Testis (tissue), 3 donors: Measurements from ENCODE around the gene PURA. TPM values are rescaled to one million over a fixed set of nuclear protein-coding genes. Genes with fewer than 3 reads are reported as not detected.

ENCODE experiments used
- DNase-seq: peaks from one replicate; pipeline ENCODE4 v3.0.0-alpha.2; 2019
- H3K27ac ChIP-seq, 2 donors: fragments of 200-600 bp; sonication (generic); one replicate each; pipeline ENCODE4 v1.5.1; 2019
- H3K27me3 ChIP-seq: fragments of 200-600 bp; sonication (generic); one replicate; pipeline ENCODE4 v1.5.1; 2019
- H3K36me3 ChIP-seq: fragments of 200-600 bp; sonication (generic); one replicate; pipeline ENCODE4 v1.5.1; 2017; ENCODE audit warnings: low read depth; ENCODE audit errors: missing control alignments
- H3K4me1 ChIP-seq: fragments of 200-600 bp; sonication (generic); one replicate; pipeline ENCODE4 v1.5.1; 2019
- H3K4me3 ChIP-seq, 2 donors: fragments of 200-600 bp; sonication (generic); one replicate each; pipeline ENCODE4 v1.5.1; 2017 to 2019
- H3K9me3 ChIP-seq: fragments of 200-600 bp; sonication (generic); one replicate; pipeline ENCODE4 v1.5.1; 2017
- POLR2A ChIP-seq: fragments of 450-650 bp; IDR thresholded peaks from one replicate; pipeline ENCODE4 v1.6.1; 2017; ENCODE audit warnings: antibody characterized with exemption, mild to moderate bottlenecking, moderate library complexity
- WGBS, 2 donors: methylation state at CpG; one replicate each; pipeline ENCODE4 v1.1.5; 2018; 5-methylcytosine and 5-hydroxymethylcytosine counted together
- intact Hi-C: fragments of 100-400 bp; cut with DNase I; formaldehyde crosslinking; loops from one replicate; pipeline ENCODE4 v1.15.1; 2023; ENCODE audit warnings: low total_unique reads
- polyA plus RNA-seq: library from polyadenylated mRNA; stranded (reverse); fragments of 350-450 nt; fragmentation: Illumina TruSeq; extraction: RNeasy Lipid Tissue Mini Kit (QIAGEN cat#74804); gene quantifications from one replicate; pipeline ENCODE4 v1.2.3, GENCODE V29; 2014; ENCODE audit warnings: low read depth, low replicate concordance; ENCODE audit not compliant: insufficient read depth
- total RNA-seq, 2 donors: library from RNA; depleted of rRNA; stranded (reverse); fragments of >200 nt; gene quantifications; one replicate each; pipeline ENCODE4 v1.2.3, GENCODE V29; 2016
- TF ChIP-seq, protein P1 (sequence below), 3 experiments: fragments of 450-650 bp in 2 of 3; fragments of 200-600 bp in 1 of 3; sonication (generic) in 1 of 3; IDR thresholded peaks; one replicate each; pipeline ENCODE4 v1.5.1; 2016 to 2019; ENCODE audit warnings: antibody characterized with exemption in 3 of 3, mild to moderate bottlenecking in 2 of 3, moderate library complexity in 1 of 3

Gene PURA
- total and polyA plus RNA-seq, 3 donors from 2014 or later: 9.3 to 26.9 (median 22.9) TPM

DNA sequence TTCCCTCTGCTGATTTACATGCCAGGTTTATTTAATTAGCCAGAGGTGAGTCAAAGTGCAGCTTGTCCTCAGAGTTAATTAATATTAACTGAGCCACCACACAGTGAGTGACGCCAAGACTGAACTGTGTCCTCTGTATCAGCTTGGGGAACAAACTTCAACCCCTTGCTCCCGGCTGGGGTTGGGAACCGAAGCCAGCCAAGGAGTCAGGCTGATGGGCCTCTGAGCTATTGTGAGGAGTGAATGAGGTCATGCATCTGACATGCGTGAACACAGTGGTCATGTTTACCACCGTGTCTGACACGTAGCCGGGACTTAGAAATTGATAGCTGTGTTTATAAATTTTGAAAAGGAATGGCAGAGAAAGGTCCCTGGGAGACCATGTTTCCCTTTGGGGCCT lies 28.9 kb downstream of the PURA start:
- intact Hi-C loops: no loop called here
- Histone ChIP-seq H3K27me3 (no peaks in the 10 kb centered on the region), H3K9me3 (no peaks in the 10 kb centered on the region), H3K4me3 (no peak overlapping the region), H3K27ac (no peak overlapping the region), H3K36me3 (no peaks in the 10 kb centered on the region), H3K4me1 (peaks cover 13% of the 10 kb centered on the region)
- no peak for TF ChIP-seq POLR2A
- TF ChIP-seq, protein P1, sequence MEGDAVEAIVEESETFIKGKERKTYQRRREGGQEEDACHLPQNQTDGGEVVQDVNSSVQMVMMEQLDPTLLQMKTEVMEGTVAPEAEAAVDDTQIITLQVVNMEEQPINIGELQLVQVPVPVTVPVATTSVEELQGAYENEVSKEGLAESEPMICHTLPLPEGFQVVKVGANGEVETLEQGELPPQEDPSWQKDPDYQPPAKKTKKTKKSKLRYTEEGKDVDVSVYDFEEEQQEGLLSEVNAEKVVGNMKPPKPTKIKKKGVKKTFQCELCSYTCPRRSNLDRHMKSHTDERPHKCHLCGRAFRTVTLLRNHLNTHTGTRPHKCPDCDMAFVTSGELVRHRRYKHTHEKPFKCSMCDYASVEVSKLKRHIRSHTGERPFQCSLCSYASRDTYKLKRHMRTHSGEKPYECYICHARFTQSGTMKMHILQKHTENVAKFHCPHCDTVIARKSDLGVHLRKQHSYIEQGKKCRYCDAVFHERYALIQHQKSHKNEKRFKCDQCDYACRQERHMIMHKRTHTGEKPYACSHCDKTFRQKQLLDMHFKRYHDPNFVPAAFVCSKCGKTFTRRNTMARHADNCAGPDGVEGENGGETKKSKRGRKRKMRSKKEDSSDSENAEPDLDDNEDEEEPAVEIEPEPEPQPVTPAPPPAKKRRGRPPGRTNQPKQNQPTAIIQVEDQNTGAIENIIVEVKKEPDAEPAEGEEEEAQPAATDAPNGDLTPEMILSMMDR (IDR thresholded peaks at IDR 0.05): no peak
- DNase-seq: no peak
- 91 to 93% methylated on average over 7 of the region's 7 CpGs for WGBS, 2 donors

DNA sequence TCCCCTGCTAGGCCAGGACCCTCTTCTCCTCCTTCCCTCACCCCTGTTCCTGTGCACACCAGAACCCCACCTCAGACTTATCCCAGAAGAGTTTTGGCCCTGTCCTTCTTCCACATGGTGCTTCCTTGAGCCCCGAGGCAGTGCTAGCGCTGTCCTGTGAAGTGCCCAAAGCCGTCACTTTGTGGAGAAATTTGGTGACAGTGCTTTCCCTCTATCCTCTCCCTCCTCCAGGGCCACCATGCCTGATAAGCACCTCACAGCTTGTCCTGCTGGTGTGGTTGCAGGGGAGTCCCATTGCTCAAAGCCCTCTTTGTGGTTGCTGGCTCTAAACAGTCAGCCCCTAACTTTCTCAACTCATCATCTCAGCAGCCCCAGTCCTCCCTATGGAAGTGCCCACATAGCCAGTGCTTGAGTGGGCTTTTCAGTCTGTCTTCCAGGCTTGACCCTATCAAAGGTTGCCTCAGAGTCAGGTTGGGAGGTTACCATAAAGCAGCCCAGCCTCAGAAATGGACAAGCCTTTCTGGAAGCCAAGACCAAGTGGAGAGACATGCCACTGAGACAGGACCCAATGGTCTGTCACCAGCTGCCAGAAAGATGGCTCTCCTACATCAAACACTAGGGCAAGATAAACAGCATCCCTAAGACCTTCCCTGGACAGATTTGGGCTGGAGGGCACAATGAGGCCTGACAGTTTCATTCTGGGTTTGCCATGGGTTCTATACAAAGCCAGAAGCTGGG lies 29.8 kb downstream of the PURA start:
- H3K9me3 ChIP-seq: no peaks in the 10 kb centered on the region
- TF ChIP-seq, protein P1 (IDR thresholded peaks at IDR 0.05): no peak
- TF ChIP-seq POLR2A: no peak
- H3K36me3 ChIP-seq: no peaks in the 10 kb centered on the region
- WGBS, 2 donors: 95 to 100% methylated on average over 3 of the region's 3 CpGs
- H3K4me1 ChIP-seq: peaks cover 13% of the 10 kb centered on the region
- no peak overlapping the region for H3K27ac ChIP-seq
- DNase-seq: no peak
- H3K27me3 ChIP-seq: no peaks in the 10 kb centered on the region
- no peak overlapping the region for H3K4me3 ChIP-seq
- intact Hi-C loops: no loop called here

DNA sequence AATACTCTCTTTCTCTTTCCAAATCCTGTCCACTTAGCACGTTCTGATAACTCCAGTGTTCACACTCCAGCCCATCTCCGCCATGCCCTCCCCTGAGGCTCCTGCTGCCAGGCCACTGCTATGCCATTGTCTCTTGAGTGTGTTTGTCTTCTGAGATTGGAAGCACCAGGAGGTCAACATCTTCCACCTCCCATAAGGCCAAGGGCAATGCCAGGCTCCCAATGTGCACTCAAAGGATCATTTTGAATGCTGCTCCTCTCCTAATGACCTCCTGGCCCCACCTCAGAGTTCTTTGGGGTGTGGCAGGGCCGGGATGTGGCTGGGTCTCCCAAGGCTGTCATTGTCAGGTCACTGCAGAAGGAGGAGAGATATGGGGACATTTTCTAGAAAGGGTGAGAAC lies 31.3 kb downstream of the PURA start:
- TF ChIP-seq POLR2A: no peak
- TF ChIP-seq, protein P1 (IDR thresholded peaks at IDR 0.05): no peak
- Histone ChIP-seq H3K4me1 (peaks cover 13% of the 10 kb centered on the region), H3K27me3 (no peaks in the 10 kb centered on the region), H3K27ac (no peak overlapping the region), H3K4me3 (no peak overlapping the region), H3K36me3 (no peaks in the 10 kb centered on the region), H3K9me3 (no peaks in the 10 kb centered on the region)
- intact Hi-C loops: no loop called here
- 60 to 70% methylated on average over 3 of the region's 3 CpGs for WGBS, 2 donors
- DNase-seq: no peak

DNA sequence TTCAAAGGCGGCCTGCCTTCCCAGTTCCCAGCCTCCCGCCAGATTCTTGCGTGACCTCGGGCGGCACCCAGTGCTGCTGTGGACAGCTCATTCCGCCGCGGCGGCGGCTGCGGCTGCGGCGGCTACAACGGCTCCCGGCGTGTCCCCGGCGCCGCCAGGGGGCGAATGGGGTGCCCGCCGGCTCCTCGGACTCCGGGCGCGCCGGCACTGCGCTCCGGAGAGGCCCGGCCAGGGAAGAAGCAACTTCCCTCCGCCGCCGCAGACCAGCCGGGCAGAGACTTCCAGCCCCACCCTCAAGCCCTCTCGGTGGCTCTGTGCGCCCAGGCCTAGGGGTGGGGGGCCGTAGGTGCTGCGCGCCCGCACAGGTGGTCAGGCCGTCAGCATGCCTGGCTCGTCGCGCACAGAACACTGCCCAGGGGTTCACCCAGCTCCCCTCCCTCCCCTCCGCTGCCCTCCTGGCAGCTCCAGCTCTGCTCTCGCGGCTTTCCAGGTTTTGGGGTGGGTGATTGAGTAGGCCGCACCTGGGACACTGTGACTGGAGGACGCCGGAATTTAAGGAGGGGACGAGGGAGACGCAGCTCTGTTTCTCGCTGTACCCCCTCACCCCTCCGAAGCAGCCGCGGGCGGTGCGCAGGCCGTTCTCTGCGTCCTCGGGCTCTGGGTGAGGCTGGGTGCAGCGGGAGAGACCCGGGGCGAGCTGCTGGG lies 32.1 kb downstream of the PURA start:
- no peaks in the 10 kb centered on the region for H3K36me3 ChIP-seq
- no peaks in the 10 kb centered on the region for H3K27me3 ChIP-seq
- no peak for TF ChIP-seq POLR2A
- TF ChIP-seq, protein P1 (IDR thresholded peaks at IDR 0.05): peak; percentile 65 to 75 (median 74)
- H3K27ac ChIP-seq: peak overlapping the region in 1 of 2 donors; percentile 31
- peak; percentile 75 for DNase-seq
- peak overlapping the region; percentile 32 to 57 for H3K4me3 ChIP-seq
- intact Hi-C loops: no loop called here
- peaks cover 13% of the 10 kb centered on the region for H3K4me1 ChIP-seq
- WGBS, 2 donors: 13 to 21% methylated on average over 18 to 45 of the region's 64 CpGs
- H3K9me3 ChIP-seq: no peaks in the 10 kb centered on the region
